MM.1S (cell line): ENCODE measurements around the gene PALD1.
"Not testable (repeated sequence)": the region's sequence is repeated elsewhere in the genome, so short reads cannot be mapped to it uniquely, and the experiment has no call there.

ENCODE experiments used
- DNase-seq: peaks from one replicate; pipeline ENCODE4 v3.0.0-alpha.2; 2015
- H2AFZ ChIP-seq: fragments of 300-600 bp; sonication (generic); 2 replicates; pipeline ENCODE4 v1.6.0; 2016; ENCODE audit warnings: antibody characterized with exemption, low read length
- H3F3A ChIP-seq: fragments of 300-600 bp; sonication (generic); 2 replicates; pipeline ENCODE4 v1.6.1; 2016; ENCODE audit warnings: mild to moderate bottlenecking, antibody characterized with exemption, low read length, moderate library complexity, mixed read lengths; ENCODE audit not compliant: insufficient read depth
- H3K27ac ChIP-seq: fragments of 300-600 bp; sonication (generic); 2 replicates; pipeline ENCODE4 v1.5.1; 2016; ENCODE audit warnings: mild to moderate bottlenecking, low read length
- H3K27me3 ChIP-seq: fragments of 300-600 bp; sonication (generic); replicated peaks from 2 replicates; pipeline ENCODE4 v1.6.0; 2016; ENCODE audit warnings: low read length; ENCODE audit not compliant: insufficient read depth
- H3K36me3 ChIP-seq: fragments of 300-600 bp; sonication (generic); replicated peaks from 2 replicates; pipeline ENCODE4 v1.6.1; 2016; ENCODE audit warnings: mild to moderate bottlenecking, low read length, mixed read lengths; ENCODE audit not compliant: insufficient read depth
- H3K4me1 ChIP-seq: fragments of 300-600 bp; sonication (generic); 2 replicates; pipeline ENCODE4 v1.6.1; 2016; ENCODE audit warnings: low read length, mixed read lengths
- H3K4me2 ChIP-seq: fragments of 300-600 bp; sonication (generic); 2 replicates; pipeline ENCODE4 v1.6.0; 2016; ENCODE audit warnings: low read depth, low read length
- H3K4me3 ChIP-seq: fragments of 300-600 bp; sonication (generic); 2 replicates; pipeline ENCODE4 v1.5.1; 2016; ENCODE audit warnings: low read length, mixed read lengths
- H3K79me2 ChIP-seq: fragments of 300-600 bp; sonication (generic); 2 replicates; pipeline ENCODE4 v1.6.1; 2016; ENCODE audit warnings: mixed run types, low read length, mixed read lengths
- H3K9ac ChIP-seq: fragments of 300-600 bp; sonication (generic); 2 replicates; pipeline ENCODE4 v1.6.1; 2016; ENCODE audit warnings: low read length, mixed read lengths
- H3K9me2 ChIP-seq: fragments of 300-600 bp; sonication (generic); replicated peaks from 2 replicates; pipeline ENCODE4 v1.6.1; 2016; ENCODE audit warnings: mild to moderate bottlenecking, low read length, mixed read lengths; ENCODE audit not compliant: insufficient read depth
- H3K9me3 ChIP-seq: fragments of 300-600 bp; sonication (generic); replicated peaks from 2 replicates; pipeline ENCODE4 v1.6.1; 2016; ENCODE audit warnings: mild to moderate bottlenecking, low read length, mixed read lengths; ENCODE audit not compliant: insufficient read depth
- H4K20me1 ChIP-seq: fragments of 300-600 bp; sonication (generic); 2 replicates; pipeline ENCODE4 v1.6.1; 2016; ENCODE audit warnings: mild to moderate bottlenecking, low read length, moderate library complexity, mixed read lengths; ENCODE audit not compliant: insufficient read depth
- CTCF ChIP-seq: fragments of 300-600 bp; sonication (generic); IDR thresholded peaks from 2 replicates; pipeline ENCODE4 v1.5.1; 2016; ENCODE audit warnings: antibody characterized with exemption, low read length, mixed read lengths
- EZH2 ChIP-seq: fragments of 300-600 bp; sonication (generic); optimal IDR thresholded peaks from 2 replicates; pipeline ENCODE3; 2017; ENCODE audit warnings: low read depth, mild to moderate bottlenecking, antibody characterized with exemption, low read length, mixed read lengths
- EZH2phosphoT487 ChIP-seq: fragments of 300-600 bp; sonication (generic); IDR thresholded peaks from 2 replicates; pipeline ENCODE4 v1.6.1; 2018; ENCODE audit warnings: antibody characterized with exemption, low read length

The PALD1 gene

DNA sequence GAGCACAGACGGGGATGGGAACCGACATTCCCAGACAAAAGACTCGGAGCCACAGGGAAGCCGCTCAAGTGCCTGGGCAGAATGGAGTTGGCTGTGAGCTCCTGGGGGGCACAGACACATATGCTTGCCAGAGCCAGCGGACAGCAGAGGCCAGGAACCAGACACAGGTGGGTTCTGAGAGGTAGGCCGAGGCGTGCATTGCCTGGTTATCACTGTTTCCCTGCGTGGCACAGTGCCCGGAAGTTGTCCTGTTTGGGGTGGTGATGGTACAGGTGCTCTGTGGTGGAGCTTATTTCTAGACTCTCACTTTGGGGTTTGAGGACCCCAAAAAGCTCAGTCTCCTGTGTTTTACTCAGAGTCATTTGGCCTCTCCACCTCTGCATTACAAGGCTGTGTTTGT lies 2.5 kb downstream of the PALD1 start:
- Histone ChIP-seq H3K79me2 (peaks cover 73% of the 10 kb centered on the region), H2AFZ (no peak overlapping the region), H3K36me3 (no peaks in the 10 kb centered on the region; the same call in 1 of the 2 replicates), H3K4me2 (peak overlapping the region; percentile 94), H4K20me1 (no peaks in the 10 kb centered on the region; the same call in 1 of the 2 replicates), H3K9ac (peak overlapping the region; percentile 98), H3K4me1 (peaks cover 34% of the 10 kb centered on the region), H3K9me2 (no peaks in the 10 kb centered on the region), H3K4me3 (peak overlapping the region; percentile 98), H3F3A (peaks cover 48% of the 10 kb centered on the region), H3K27ac (peak overlapping the region; percentile 94), H3K9me3 (no peaks in the 10 kb centered on the region), H3K27me3 (no peaks in the 10 kb centered on the region)
- TF ChIP-seq EZH2 = no peak
- no peak for TF ChIP-seq EZH2phosphoT487
- TF ChIP-seq CTCF = no peak
- no peak for DNase-seq

GRCh38 chr10:70481831-70482530 lies 3.4 kb downstream of the PALD1 start:
- Histone ChIP-seq H3K27ac (peak overlapping the region; percentile 94; the same call in 1 of the 2 replicates), H3K9me3 (no peaks in the 10 kb centered on the region), H3K4me1 (peaks cover 29% of the 10 kb centered on the region), H3K9me2 (no peaks in the 10 kb centered on the region), H3K36me3 (no peaks in the 10 kb centered on the region; the same call in 1 of the 2 replicates), H3K4me3 (no peak overlapping the region), H3K27me3 (no peaks in the 10 kb centered on the region), H3F3A (peaks cover 40% of the 10 kb centered on the region), H3K4me2 (peak overlapping the region; percentile 94; the same call in 1 of the 2 replicates), H3K9ac (peak overlapping the region; percentile 98; the same call in 1 of the 2 replicates), H3K79me2 (peaks cover 82% of the 10 kb centered on the region), H2AFZ (no peak overlapping the region), H4K20me1 (no peaks in the 10 kb centered on the region; the same call in 1 of the 2 replicates)
- no peak for TF ChIP-seq CTCF
- TF ChIP-seq EZH2 = no peak
- TF ChIP-seq EZH2phosphoT487 = no peak
- DNase-seq = no peak

DNA sequence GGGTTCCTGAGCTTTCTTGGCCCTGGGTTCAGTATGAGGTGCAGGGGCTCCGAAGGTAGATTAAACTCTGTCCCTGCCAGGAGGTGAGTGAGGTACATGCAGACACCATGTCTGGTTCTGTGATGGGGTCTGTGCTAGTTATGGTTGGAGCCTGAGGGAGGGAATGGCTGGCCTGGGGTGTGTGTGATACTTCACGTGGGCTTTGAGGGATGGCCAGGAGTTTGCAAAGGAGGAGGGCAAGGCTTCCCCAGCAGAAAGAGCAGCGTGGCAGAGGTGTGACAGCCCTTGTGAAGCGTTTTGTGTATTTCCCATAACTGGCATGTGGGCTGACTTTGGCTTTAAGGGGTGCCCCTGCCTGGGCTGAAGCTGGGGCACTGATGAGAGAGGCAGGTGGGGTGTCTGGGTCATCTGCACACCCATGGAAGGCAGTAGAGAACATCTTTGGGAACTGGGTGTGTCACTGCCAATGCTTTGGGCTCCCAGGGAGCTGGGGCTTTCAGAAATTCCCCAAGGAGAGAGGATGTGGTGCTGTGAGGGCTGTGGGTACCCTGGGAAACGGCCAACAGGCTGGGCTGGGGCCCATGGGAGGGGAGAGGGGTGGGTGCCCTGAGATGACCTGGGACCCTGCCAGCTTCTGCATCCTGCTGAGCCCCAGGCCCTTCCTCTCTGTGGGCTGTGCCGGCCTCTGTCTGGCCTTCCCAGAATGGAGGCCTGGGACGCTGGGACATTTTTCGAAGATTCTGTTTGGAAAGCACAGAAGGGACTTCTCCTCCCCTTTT lies 4.6 kb downstream of the PALD1 start:
- no peak for DNase-seq
- TF ChIP-seq EZH2 (no peak), EZH2phosphoT487 (no peak), CTCF (no peak)
- Histone ChIP-seq H3K9ac (no peak overlapping the region), H2AFZ (no peak overlapping the region), H3K79me2 (peaks cover 92% of the 10 kb centered on the region), H3K4me3 (no peak overlapping the region), H3K4me2 (no peak overlapping the region), H3K4me1 (peaks cover 20% of the 10 kb centered on the region), H3K9me2 (no peaks in the 10 kb centered on the region), H3K27ac (no peak overlapping the region), H3F3A (peaks cover 29% of the 10 kb centered on the region), H4K20me1 (no peaks in the 10 kb centered on the region; the same call in 1 of the 2 replicates), H3K9me3 (no peaks in the 10 kb centered on the region), H3K36me3 (no peaks in the 10 kb centered on the region; the same call in 1 of the 2 replicates), H3K27me3 (no peaks in the 10 kb centered on the region)

- H3K79me2 ChIP-seq = peaks cover 97% of the 10 kb centered on the region
- H3K4me2 ChIP-seq, H4K20me1 ChIP-seq: not testable (repeated sequence)
Observed at GRCh38 chr10:70483872-70484271, 5.3 kb downstream of the PALD1 start.

More at GRCh38 chr10:70483872-70484271, 5.3 kb downstream of the PALD1 start:
- Histone ChIP-seq H3K4me1 (peaks cover 27% of the 10 kb centered on the region), H3F3A (peaks cover 26% of the 10 kb centered on the region)
- DNase-seq, H3K9me2 ChIP-seq, H3K9ac ChIP-seq, H3K9me3 ChIP-seq, H3K27ac ChIP-seq, H3K36me3 ChIP-seq, H3K27me3 ChIP-seq, H2AFZ ChIP-seq, H3K4me3 ChIP-seq: not testable (repeated sequence)
